HEK293 (cell line): ENCODE data around the gene SLC41A1.

Experiments
- CTCF ChIP-seq: fragments of 450-650 bp; formaldehyde crosslinking; IDR thresholded peaks from 2 replicates; pipeline ENCODE4 v1.5.1; 2016; ENCODE audit warnings: missing biosample characterization, missing genetic modification characterization
- EGR2 ChIP-seq: fragments of 450-650 bp; formaldehyde crosslinking; IDR thresholded peaks from 2 replicates; pipeline ENCODE4 v1.5.1; 2016; ENCODE audit warnings: low read depth, missing biosample characterization, missing genetic modification characterization
- KLF16 ChIP-seq: fragments of 450-650 bp; formaldehyde crosslinking; IDR thresholded peaks from 2 replicates; pipeline ENCODE4 v1.5.1; 2017; ENCODE audit warnings: missing biosample characterization, missing genetic modification characterization
- OSR2 ChIP-seq: fragments of 450-650 bp; formaldehyde crosslinking; IDR thresholded peaks from 2 replicates; pipeline ENCODE4 v1.5.1; 2016; ENCODE audit warnings: missing biosample characterization, missing genetic modification characterization
- SP7 ChIP-seq: fragments of 450-650 bp; formaldehyde crosslinking; IDR thresholded peaks from 2 replicates; pipeline ENCODE4 v1.5.1; 2016; ENCODE audit warnings: missing biosample characterization, missing genetic modification characterization
- ZBTB10 ChIP-seq: fragments of 450-650 bp; formaldehyde crosslinking; IDR thresholded peaks from 2 replicates; pipeline ENCODE4 v1.5.1; 2016; ENCODE audit warnings: missing biosample characterization, missing genetic modification characterization
- ZBTB6 ChIP-seq: fragments of 450-650 bp; formaldehyde crosslinking; IDR thresholded peaks from 2 replicates; pipeline ENCODE4 v1.5.1; 2017; ENCODE audit warnings: missing biosample characterization, missing genetic modification characterization
- ZNF148 ChIP-seq: fragments of 450-650 bp; formaldehyde crosslinking; IDR thresholded peaks from 2 replicates; pipeline ENCODE4 v1.5.0; 2017; ENCODE audit warnings: missing biosample characterization, missing genetic modification characterization, borderline replicate concordance
- ZNF362 ChIP-seq: fragments of 450-650 bp; formaldehyde crosslinking; IDR thresholded peaks from 2 replicates; pipeline ENCODE4 v1.5.1; 2016; ENCODE audit warnings: missing biosample characterization, missing genetic modification characterization
- ZNF398 ChIP-seq: fragments of 450-650 bp; formaldehyde crosslinking; IDR thresholded peaks from 2 replicates; pipeline ENCODE4 v1.5.1; 2017; ENCODE audit warnings: missing biosample characterization, missing genetic modification characterization
- ZNF521 ChIP-seq: fragments of 450-650 bp; formaldehyde crosslinking; IDR thresholded peaks from 2 replicates; pipeline ENCODE4 v1.5.1; 2017; ENCODE audit warnings: missing biosample characterization, mild to moderate bottlenecking, missing genetic modification characterization
- ZNF548 ChIP-seq: fragments of 450-650 bp; formaldehyde crosslinking; IDR thresholded peaks from 2 replicates; pipeline ENCODE4 v1.5.1; 2016; ENCODE audit warnings: missing biosample characterization, missing genetic modification characterization
- ZNF76 ChIP-seq: fragments of 450-650 bp; formaldehyde crosslinking; IDR thresholded peaks from 2 replicates; pipeline ENCODE4; 2016; ENCODE audit warnings: low read depth, missing biosample characterization, missing genetic modification characterization, borderline replicate concordance
- ZNF768 ChIP-seq: fragments of 450-650 bp; formaldehyde crosslinking; IDR thresholded peaks from 2 replicates; pipeline ENCODE4 v1.5.1; 2018; ENCODE audit warnings: missing biosample characterization, mild to moderate bottlenecking, missing genetic modification characterization
- ZSCAN23 ChIP-seq: fragments of 450-650 bp; formaldehyde crosslinking; IDR thresholded peaks from 2 replicates; pipeline ENCODE4 v1.5.1; 2016; ENCODE audit warnings: missing biosample characterization, missing genetic modification characterization
- ZXDB ChIP-seq: fragments of 450-650 bp; formaldehyde crosslinking; IDR thresholded peaks from 2 replicates; pipeline ENCODE4 v1.5.1; 2016; ENCODE audit warnings: missing biosample characterization, missing genetic modification characterization

The SLC41A1 gene

GRCh38 chr1:205749234-205750137, 63.5 kb downstream of the SLC41A1 start (continued):
- peak; percentile 100 for TF ChIP-seq ZBTB10
- TF ChIP-seq ZNF362 (tag by site-specific recombination), result peak; percentile 76; the same call in 1 of the 2 replicates
- TF ChIP-seq ZXDB, result peak; percentile 71
- peak; percentile 87 for TF ChIP-seq CTCF (tag by site-specific recombination)
- peak; percentile 9; the same call in 1 of the 2 replicates for TF ChIP-seq ZNF768 (tag by site-specific recombination)
- TF ChIP-seq ZNF548 (tag by site-specific recombination), result no peak
- TF ChIP-seq OSR2, result peak; percentile 17; the same call in 1 of the 2 replicates
- peak; percentile 75 for TF ChIP-seq ZNF398 (tag by site-specific recombination)
- TF ChIP-seq SP7 (tag by site-specific recombination), result peak; percentile 71
- TF ChIP-seq ZBTB6 (tag by site-specific recombination), result peak; percentile 82
- no peak for TF ChIP-seq ZNF148 (tag by site-specific recombination)
- no peak for TF ChIP-seq ZNF521 (tag by site-specific recombination)
- TF ChIP-seq EGR2 (tag by site-specific recombination), result peak; percentile 95
- no peak for TF ChIP-seq ZSCAN23 (tag by site-specific recombination)
- TF ChIP-seq ZNF76, result peak; percentile 47; the same call in 1 of the 2 replicates
- peak; percentile 95 for TF ChIP-seq KLF16
